IMR-90 (cell line): ENCODE results near the gene SPTBN5. TPM values are rescaled to one million over a fixed set of nuclear protein-coding genes. Genes with fewer than 3 reads are reported as not detected.

Experiments
- ATAC-seq: fragments of 200-7000 bp; cut with Tn5 transposase; 2 replicates; pipeline ENCODE4 v1.9.1; 2020; ENCODE audit warnings: low read depth, mild to moderate bottlenecking, moderate library complexity
- BruUV-seq: library from RNA; stranded (reverse); fragments of 400-500 nt; replicated peaks from 2 replicates; lab custom pipeline; 2021; lab: Mats Ljungman, UMichigan
- CTCF ChIA-PET: fragments of 300-600 bp; formaldehyde crosslinking; extraction: SDS; loops from one replicate; lab custom pipeline; 2021; ENCODE audit warnings: antibody characterized with exemption; lab: Yijun Ruan, JAX
- POLR2A ChIA-PET: fragments of 300-600 bp; sonication (Branson Sonifier 250); formaldehyde crosslinking; loops from one replicate; lab custom pipeline; 2022; ENCODE audit warnings: antibody characterized with exemption; ENCODE audit not compliant: unreplicated experiment; lab: Charles Lee
- DNase-seq: peaks from one replicate; pipeline ENCODE4 v3.0.0; 2013
- H2AFZ ChIP-seq: replicated peaks from 2 replicates; pipeline ENCODE3; 2013; ENCODE audit warnings: low read length, mild to moderate bottlenecking; ENCODE audit not compliant: poor library complexity
- H2AK5ac ChIP-seq: 2 replicates; pipeline ENCODE4 v1.6.1; 2013; ENCODE audit warnings: low read depth, low read length, inconsistent platforms
- H2AK9ac ChIP-seq: replicated peaks from 2 replicates; pipeline ENCODE3; 2013; ENCODE audit warnings: mild to moderate bottlenecking, low read depth, low read length, moderate library complexity; ENCODE audit not compliant: poor library complexity
- H2BK120ac ChIP-seq: 2 replicates; pipeline ENCODE4 v1.6.1; 2013; ENCODE audit warnings: low read depth, low read length, inconsistent platforms
- H2BK15ac ChIP-seq: 3 replicates; pipeline ENCODE4 v1.6.1; 2013; ENCODE audit warnings: low read depth, low read length, inconsistent platforms
- H2BK20ac ChIP-seq: 2 replicates; pipeline ENCODE4 v1.6.1; 2013; ENCODE audit warnings: low read depth, mild to moderate bottlenecking, inconsistent platforms, low read length, moderate library complexity
- H2BK5ac ChIP-seq: 2 replicates; pipeline ENCODE4 v1.6.1; 2013; ENCODE audit warnings: mild to moderate bottlenecking, low read depth, low read length, inconsistent platforms; ENCODE audit not compliant: poor library complexity, severe bottlenecking
- H3K14ac ChIP-seq: replicated peaks from 2 replicates; pipeline ENCODE4 v1.6.1; 2013; ENCODE audit warnings: low read depth, low read length, inconsistent platforms
- H3K18ac ChIP-seq: 2 replicates; pipeline ENCODE4 v1.6.1; 2013; ENCODE audit warnings: low read depth, low read length, control low read depth
- H3K23ac ChIP-seq: 2 replicates; pipeline ENCODE4 v1.6.1; 2013; ENCODE audit warnings: low read depth, low read length, inconsistent platforms
- H3K27ac ChIP-seq: 2 replicates; pipeline ENCODE4 v1.5.1; 2013; ENCODE audit warnings: mild to moderate bottlenecking, control low read depth, low read length; ENCODE audit not compliant: insufficient read depth
- H3K27me3 ChIP-seq: 2 replicates; pipeline ENCODE4 v1.6.1; 2013; ENCODE audit warnings: low read length; ENCODE audit not compliant: control insufficient read depth, insufficient read depth
- H3K36me3 ChIP-seq: 2 replicates; pipeline ENCODE4 v1.6.1; 2013; ENCODE audit warnings: low read length, mixed read lengths; ENCODE audit not compliant: control insufficient read depth, insufficient read depth
- H3K4ac ChIP-seq: 2 replicates; pipeline ENCODE4 v1.6.1; 2013; ENCODE audit warnings: low read depth, low read length, inconsistent platforms
- H3K4me1 ChIP-seq: 2 replicates; pipeline ENCODE4 v1.6.1; 2013; ENCODE audit warnings: low read length, mixed read lengths; ENCODE audit not compliant: control insufficient read depth, insufficient read depth
- H3K4me2 ChIP-seq: 2 replicates; pipeline ENCODE4 v1.6.1; 2013; ENCODE audit warnings: low read depth, mild to moderate bottlenecking, control low read depth, low read length, moderate library complexity
- H3K4me3 ChIP-seq: 2 replicates; pipeline ENCODE4 v1.5.1; 2013; ENCODE audit warnings: low read depth, mild to moderate bottlenecking, control low read depth, low read length, moderate library complexity; ENCODE audit not compliant: insufficient read depth
- H3K56ac ChIP-seq: 2 replicates; pipeline ENCODE4 v1.6.1; 2013; ENCODE audit warnings: low read length, inconsistent platforms; ENCODE audit not compliant: insufficient read depth; ENCODE audit errors: extremely low read depth
- H3K79me1 ChIP-seq, 2 experiments: 2 replicates each; pipeline ENCODE4 v1.6.1; 2013; ENCODE audit warnings: low read length in 2 of 2, inconsistent platforms in 1 of 2, low read depth in 1 of 2
- H3K9ac ChIP-seq: 2 replicates; pipeline ENCODE4 v1.6.1; 2013; ENCODE audit warnings: low read depth, low read length, control low read depth
- H3K9me1 ChIP-seq: 2 replicates; pipeline ENCODE4 v1.6.1; 2013; ENCODE audit warnings: low read length, inconsistent platforms; ENCODE audit not compliant: insufficient read depth
- H3K9me3 ChIP-seq: 2 replicates; pipeline ENCODE4 v1.6.1; 2013; ENCODE audit warnings: low read length; ENCODE audit not compliant: control insufficient read depth, insufficient read depth
- H4K20me1 ChIP-seq: 2 replicates; pipeline ENCODE4 v1.6.1; 2013; ENCODE audit warnings: low read length, inconsistent platforms; ENCODE audit not compliant: insufficient read depth
- H4K5ac ChIP-seq: 2 replicates; pipeline ENCODE4 v1.6.1; 2013; ENCODE audit warnings: mild to moderate bottlenecking, low read depth, low read length, control low read depth
- H4K8ac ChIP-seq, 2 experiments: 2 replicates each; pipeline ENCODE4 v1.6.1; 2013; ENCODE audit warnings: low read depth in 2 of 2, low read length in 2 of 2, control low read depth in 1 of 2, inconsistent platforms in 1 of 2
- H4K91ac ChIP-seq: 2 replicates; pipeline ENCODE4 v1.6.1; 2013; ENCODE audit warnings: low read depth, low read length, inconsistent platforms; ENCODE audit not compliant: insufficient read depth
- BHLHE40 ChIP-seq: fragments of 150-350 bp; IDR thresholded peaks from 2 replicates; pipeline ENCODE4 v1.6.1; 2016; ENCODE audit warnings: mild to moderate bottlenecking, low read depth, low read length
- CEBPB ChIP-seq: IDR thresholded peaks from 2 replicates; pipeline ENCODE4 v1.6.1; 2012; ENCODE audit warnings: low read depth, low read length, improper control_type of control experiment
- CHD1 ChIP-seq: IDR thresholded peaks from 2 replicates; pipeline ENCODE4 v1.6.1; 2012; ENCODE audit warnings: low read depth, low read length, improper control_type of control experiment
- FOS ChIP-seq: fragments of 150-350 bp; IDR thresholded peaks from 2 replicates; pipeline ENCODE4 v1.6.1; 2016; ENCODE audit warnings: low read depth, low read length
- MAFK ChIP-seq: IDR thresholded peaks from 2 replicates; pipeline ENCODE4 v1.6.1; 2012; ENCODE audit warnings: low read depth, low read length, improper control_type of control experiment
- MAZ ChIP-seq: IDR thresholded peaks from 2 replicates; pipeline ENCODE4 v1.6.1; 2012; ENCODE audit warnings: low read depth, mild to moderate bottlenecking, low read length, improper control_type of control experiment, moderate library complexity, borderline replicate concordance
- MXI1 ChIP-seq: IDR thresholded peaks from 2 replicates; pipeline ENCODE4 v1.6.1; 2012; ENCODE audit warnings: low read depth, mild to moderate bottlenecking, low read length, moderate library complexity, borderline replicate concordance
- NFE2L2 ChIP-seq: fragments of 150-350 bp; IDR thresholded peaks from 2 replicates; pipeline ENCODE4 v1.6.1; 2016; ENCODE audit warnings: low read depth, mild to moderate bottlenecking, low read length
- POLR2A ChIP-seq: IDR thresholded peaks from 2 replicates; pipeline ENCODE4 v1.6.1; 2012; ENCODE audit warnings: mild to moderate bottlenecking, low read depth, low read length
- RAD21 ChIP-seq: IDR thresholded peaks from 2 replicates; pipeline ENCODE4 v1.6.1; 2012; ENCODE audit warnings: low read length, improper control_type of control experiment
- RCOR1 ChIP-seq: IDR thresholded peaks from 2 replicates; pipeline ENCODE4 v1.6.1; 2012; ENCODE audit warnings: mild to moderate bottlenecking, low read length, improper control_type of control experiment; ENCODE audit not compliant: insufficient replicate concordance
- RFX5 ChIP-seq: IDR thresholded peaks from 2 replicates; pipeline ENCODE4 v1.8.0; 2012; ENCODE audit warnings: low read depth, mild to moderate bottlenecking, low read length, moderate library complexity
- SMC3 ChIP-seq: fragments of 150-350 bp; IDR thresholded peaks from 2 replicates; pipeline ENCODE4 v1.6.1; 2016; ENCODE audit warnings: low read depth, mild to moderate bottlenecking, antibody characterized with exemption, low read length, moderate library complexity
- WGBS, 2 experiments: methylation state at CpG; one replicate each; pipeline versions ENCODE4 v1.1.5 to v1.1.7; 2013; ENCODE audit warnings: missing lambda C conversion rate in 2 of 2; ENCODE audit not compliant: insufficient read length in 1 of 2; ENCODE audit errors: extremely low coverage in 2 of 2; 5-methylcytosine and 5-hydroxymethylcytosine counted together
- dilution Hi-C: fragments of 300-500 bp; cut with HindIII; formaldehyde crosslinking; loops from one replicate; pipeline ENCODE4 v1.14.3; 2018; ENCODE audit warnings: low sequenced_read_pairs; ENCODE audit not compliant: unreplicated experiment
- in situ Hi-C: fragments of 300-500 bp; cut with MboI; formaldehyde crosslinking; loops from 3 replicates; pipeline ENCODE4 v1.14.3; 2019; ENCODE audit warnings: low sequenced_read_pairs, inconsistent platforms, mixed read lengths
- intact Hi-C: fragments of 100-400 bp; cut with micrococcal nuclease; formaldehyde crosslinking; loops from 2 replicates; pipeline ENCODE4 v1.10.0; 2022
- polyA plus RNA-seq, 3 experiments: library from polyadenylated mRNA; depleted of rRNA; stranded (reverse); fragments of >200 nt; gene quantifications; 2 replicates each; pipeline ENCODE4 v1.2.3, GENCODE V29; 2012; ENCODE audit warnings: low replicate concordance in 1 of 3
- total RNA-seq: library from RNA; depleted of rRNA; stranded (reverse); fragments of >200 nt; gene quantifications from 2 replicates; pipeline ENCODE4 v1.2.3, GENCODE V29; 2012
- TF ChIP-seq, protein P1 (sequence below): conservative IDR thresholded peaks from 2 replicates; pipeline ENCODE4 v1.5.1; 2012; ENCODE audit warnings: mild to moderate bottlenecking, low read depth, low read length, improper control_type of control experiment
- TF ChIP-seq, protein P2 (sequence below): fragments of 150-350 bp; IDR thresholded peaks from 2 replicates; pipeline ENCODE4 v1.6.1; 2017; ENCODE audit warnings: mild to moderate bottlenecking, antibody characterized with exemption, low read length, low read depth
- TF ChIP-seq, protein P3 (sequence below): fragments of 150-350 bp; IDR thresholded peaks from 2 replicates; pipeline ENCODE4 v1.6.1; 2016; ENCODE audit warnings: low read depth, mild to moderate bottlenecking, low read length, moderate library complexity, borderline replicate concordance

SPTBN5 gene
- total and polyA plus RNA-seq, 2 of the 4 experiments (the other 2 are of a cell fraction): under 0.01 to 0.38 TPM

DNA sequence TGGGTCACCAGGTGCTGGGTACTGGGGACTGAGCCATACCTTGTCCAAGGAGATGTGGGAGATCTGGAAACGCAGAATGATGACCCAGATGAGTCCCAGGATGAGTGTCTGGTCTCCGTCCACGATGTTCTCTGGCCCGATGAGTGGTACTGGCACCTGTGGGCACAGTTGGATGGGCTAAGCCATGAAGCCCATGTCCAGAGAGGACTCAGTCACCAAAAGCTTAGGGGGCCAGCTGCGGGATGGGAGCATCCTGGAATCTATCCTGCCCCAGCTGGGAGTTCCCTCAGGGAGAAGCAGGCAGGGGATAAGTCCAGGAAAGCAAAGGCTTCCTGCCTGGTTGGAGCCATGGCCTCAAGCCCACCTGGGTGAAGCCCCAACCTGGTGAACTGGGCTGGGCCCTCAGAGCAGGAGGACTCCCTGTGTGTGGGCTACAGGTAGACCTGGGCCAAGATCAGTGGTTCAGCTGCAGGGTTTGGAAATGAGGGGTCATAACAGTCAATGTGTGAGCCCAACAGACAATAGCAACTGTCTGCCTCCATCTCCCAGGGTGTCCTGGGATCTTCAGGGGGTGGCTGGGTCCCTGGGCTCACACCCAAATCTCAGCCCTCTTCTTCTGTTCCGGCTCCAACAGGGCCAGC lies 3.7 kb downstream of the SPTBN5 start:
- DNase-seq (no peak), ATAC-seq (no peak)
- POLR2A ChIA-PET: no interaction called here
- no TSS peak for BruUV-seq
- Histone ChIP-seq H2AK5ac (no peak overlapping the region), H4K8ac (no peak overlapping the region), H3K23ac (no peak overlapping the region), H3K4ac (no peak overlapping the region), H3K36me3 (no peaks in the 10 kb centered on the region), H2AFZ (no peak overlapping the region), H3K4me1 (peaks cover 6% of the 10 kb centered on the region; the same call in 1 of the 2 replicates), H3K27ac (no peak overlapping the region), H2BK5ac (no peak overlapping the region), H2BK15ac (no peak overlapping the region), H4K91ac (no peak overlapping the region), H2AK9ac (no peak overlapping the region), H3K4me2 (no peak overlapping the region), H3K56ac (no peak overlapping the region), H4K5ac (no peak overlapping the region), H3K27me3 (peaks cover 4% of the 10 kb centered on the region; the same call in 1 of the 2 replicates), H3K9me3 (no peaks in the 10 kb centered on the region), H3K4me3 (no peak overlapping the region), H2BK120ac (no peak overlapping the region), H2BK20ac (no peak overlapping the region), H3K18ac (no peak overlapping the region), H3K14ac (no peak overlapping the region), H3K9me1 (peaks cover 8% of the 10 kb centered on the region; the same call in 1 of the 2 replicates), H3K79me1 (no peaks in the 10 kb centered on the region), H4K20me1 (no peaks in the 10 kb centered on the region), H3K9ac (no peak overlapping the region)
- CTCF ChIA-PET: no interaction called here
- intact Hi-C loops (no loop called here), in situ Hi-C loops (no loop called here), dilution Hi-C loops (no loop called here)
- TF ChIP-seq RAD21 (no peak), POLR2A (no peak), MAFK (no peak), CHD1 (no peak), RCOR1 (no peak), SMC3 (no peak), NFE2L2 (no peak), MAZ (no peak), FOS (no peak), RFX5 (no peak), MXI1 (no peak), BHLHE40 (no peak), CEBPB (no peak)
- TF ChIP-seq, protein P1, sequence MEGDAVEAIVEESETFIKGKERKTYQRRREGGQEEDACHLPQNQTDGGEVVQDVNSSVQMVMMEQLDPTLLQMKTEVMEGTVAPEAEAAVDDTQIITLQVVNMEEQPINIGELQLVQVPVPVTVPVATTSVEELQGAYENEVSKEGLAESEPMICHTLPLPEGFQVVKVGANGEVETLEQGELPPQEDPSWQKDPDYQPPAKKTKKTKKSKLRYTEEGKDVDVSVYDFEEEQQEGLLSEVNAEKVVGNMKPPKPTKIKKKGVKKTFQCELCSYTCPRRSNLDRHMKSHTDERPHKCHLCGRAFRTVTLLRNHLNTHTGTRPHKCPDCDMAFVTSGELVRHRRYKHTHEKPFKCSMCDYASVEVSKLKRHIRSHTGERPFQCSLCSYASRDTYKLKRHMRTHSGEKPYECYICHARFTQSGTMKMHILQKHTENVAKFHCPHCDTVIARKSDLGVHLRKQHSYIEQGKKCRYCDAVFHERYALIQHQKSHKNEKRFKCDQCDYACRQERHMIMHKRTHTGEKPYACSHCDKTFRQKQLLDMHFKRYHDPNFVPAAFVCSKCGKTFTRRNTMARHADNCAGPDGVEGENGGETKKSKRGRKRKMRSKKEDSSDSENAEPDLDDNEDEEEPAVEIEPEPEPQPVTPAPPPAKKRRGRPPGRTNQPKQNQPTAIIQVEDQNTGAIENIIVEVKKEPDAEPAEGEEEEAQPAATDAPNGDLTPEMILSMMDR: no peak
- TF ChIP-seq, protein P2, sequence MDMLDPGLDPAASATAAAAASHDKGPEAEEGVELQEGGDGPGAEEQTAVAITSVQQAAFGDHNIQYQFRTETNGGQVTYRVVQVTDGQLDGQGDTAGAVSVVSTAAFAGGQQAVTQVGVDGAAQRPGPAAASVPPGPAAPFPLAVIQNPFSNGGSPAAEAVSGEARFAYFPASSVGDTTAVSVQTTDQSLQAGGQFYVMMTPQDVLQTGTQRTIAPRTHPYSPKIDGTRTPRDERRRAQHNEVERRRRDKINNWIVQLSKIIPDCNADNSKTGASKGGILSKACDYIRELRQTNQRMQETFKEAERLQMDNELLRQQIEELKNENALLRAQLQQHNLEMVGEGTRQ: no peak
- TF ChIP-seq, protein P3, sequence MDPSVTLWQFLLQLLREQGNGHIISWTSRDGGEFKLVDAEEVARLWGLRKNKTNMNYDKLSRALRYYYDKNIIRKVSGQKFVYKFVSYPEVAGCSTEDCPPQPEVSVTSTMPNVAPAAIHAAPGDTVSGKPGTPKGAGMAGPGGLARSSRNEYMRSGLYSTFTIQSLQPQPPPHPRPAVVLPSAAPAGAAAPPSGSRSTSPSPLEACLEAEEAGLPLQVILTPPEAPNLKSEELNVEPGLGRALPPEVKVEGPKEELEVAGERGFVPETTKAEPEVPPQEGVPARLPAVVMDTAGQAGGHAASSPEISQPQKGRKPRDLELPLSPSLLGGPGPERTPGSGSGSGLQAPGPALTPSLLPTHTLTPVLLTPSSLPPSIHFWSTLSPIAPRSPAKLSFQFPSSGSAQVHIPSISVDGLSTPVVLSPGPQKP: no peak
- WGBS, 2 experiments: 86% methylated on average over 5 of the region's 6 CpGs; no CpG with 5 or more reads in 1 of the 2 experiments
